GM21528 (cell line): Measurements from ENCODE around the gene VWA5B2.

Experiments used
- ATAC-seq: cut with Tn5 transposase; IDR thresholded peaks from one replicate; pipeline ENCODE4 v1.9.1; 2021; ENCODE audit warnings: mild to moderate bottlenecking, moderate library complexity; ENCODE audit not compliant: unreplicated experiment, low FRiP score

Gene VWA5B2

DNA sequence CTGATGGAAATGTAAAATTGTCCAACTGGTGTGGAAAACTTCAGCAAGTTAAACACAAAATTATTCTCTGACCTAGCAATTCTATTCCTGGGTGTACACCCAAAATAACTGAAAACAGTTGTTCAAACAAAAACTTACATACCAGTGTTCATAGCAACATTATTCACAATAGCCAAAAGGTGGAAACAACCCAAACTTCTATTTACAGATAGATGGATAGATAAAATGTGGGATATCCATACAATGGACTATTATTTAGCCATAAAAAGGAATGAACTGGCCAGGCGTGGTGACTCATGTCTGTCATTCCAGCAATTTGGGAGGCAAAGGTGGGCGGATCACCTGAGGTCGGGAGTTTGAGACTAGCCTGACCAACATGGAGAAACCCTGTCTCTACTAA is 6.9 kb upstream of the VWA5B2 start:
- no peak for ATAC-seq

DNA sequence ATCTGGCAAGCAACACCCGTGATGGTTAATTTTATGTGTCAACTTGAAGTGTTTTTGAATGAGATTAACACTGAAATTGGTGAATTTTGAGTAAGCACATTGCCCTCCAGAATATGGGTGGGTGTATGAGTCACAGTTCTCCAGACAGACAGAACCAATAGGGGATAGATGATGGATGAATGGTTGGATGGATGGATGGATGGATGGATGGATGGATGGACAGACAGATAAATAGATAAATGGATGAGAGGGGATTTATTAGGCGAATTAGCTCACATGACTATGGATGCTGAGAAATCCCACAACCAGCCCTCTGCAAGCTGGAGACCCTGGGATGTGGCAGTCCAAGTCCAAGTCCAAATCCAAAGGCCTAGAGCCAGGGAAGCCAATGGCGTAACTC is 5.4 kb upstream of the VWA5B2 start:
- ATAC-seq, result no peak

DNA sequence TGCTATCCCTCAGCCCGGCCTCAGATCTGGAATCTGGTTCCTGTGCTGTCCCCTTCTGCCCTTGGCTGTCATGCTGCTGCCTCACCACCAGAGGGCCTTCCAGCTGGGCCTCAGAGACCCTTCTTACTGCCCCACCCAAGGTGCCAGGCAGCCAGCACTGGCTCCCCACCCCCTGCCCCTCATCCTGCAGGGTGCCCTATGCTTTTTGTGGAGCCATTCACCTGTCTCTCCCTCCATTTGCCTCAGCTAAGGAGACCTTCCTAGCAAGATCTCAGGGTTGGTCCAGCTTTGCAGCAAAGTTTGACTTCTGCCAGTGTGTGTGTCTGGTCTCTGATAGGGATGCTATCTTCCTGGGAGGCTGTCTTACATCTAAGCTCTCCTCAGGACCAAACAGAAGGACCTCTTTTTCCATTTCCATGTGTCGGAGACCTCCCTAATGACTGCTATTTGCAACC is 1.9 kb upstream of the VWA5B2 start:
- no peak for ATAC-seq

DNA sequence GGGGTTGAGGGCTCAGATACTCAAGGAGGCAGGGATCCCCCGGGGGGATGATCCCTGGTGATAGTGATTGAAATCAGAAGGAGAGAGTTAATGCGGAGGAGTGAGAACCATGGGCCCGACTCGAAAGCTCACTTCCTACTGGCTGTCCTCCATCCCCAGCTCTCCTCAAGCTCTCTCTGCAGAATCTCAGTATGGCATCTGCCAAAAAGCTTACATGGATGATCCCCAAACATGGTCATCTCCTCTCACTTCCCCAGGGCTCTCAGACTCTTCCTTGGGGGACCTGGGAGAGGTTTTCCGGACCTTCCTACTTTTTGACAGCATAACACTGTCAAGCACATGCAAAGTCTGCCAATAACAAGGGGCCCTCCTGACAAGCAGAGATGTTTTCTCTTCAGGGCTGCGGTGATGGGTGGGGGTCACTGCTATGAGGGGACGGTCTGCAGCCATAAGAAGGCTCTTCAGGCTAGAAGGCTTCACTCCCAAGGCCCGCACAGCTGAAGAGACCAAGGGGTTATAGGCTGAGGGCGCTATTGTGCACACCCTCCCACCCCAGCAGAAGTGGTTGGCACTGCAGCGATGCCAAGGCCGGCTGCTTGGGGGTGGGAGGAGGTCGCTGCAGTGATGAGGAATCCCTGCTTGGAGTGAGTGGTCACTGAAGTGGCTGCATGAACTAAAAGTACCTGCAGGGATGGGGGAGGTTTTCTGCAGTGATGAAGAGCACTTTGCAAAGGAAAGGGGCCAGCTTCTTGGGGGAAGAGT is 828 bp upstream of the VWA5B2 start:
- ATAC-seq, result no peak

DNA sequence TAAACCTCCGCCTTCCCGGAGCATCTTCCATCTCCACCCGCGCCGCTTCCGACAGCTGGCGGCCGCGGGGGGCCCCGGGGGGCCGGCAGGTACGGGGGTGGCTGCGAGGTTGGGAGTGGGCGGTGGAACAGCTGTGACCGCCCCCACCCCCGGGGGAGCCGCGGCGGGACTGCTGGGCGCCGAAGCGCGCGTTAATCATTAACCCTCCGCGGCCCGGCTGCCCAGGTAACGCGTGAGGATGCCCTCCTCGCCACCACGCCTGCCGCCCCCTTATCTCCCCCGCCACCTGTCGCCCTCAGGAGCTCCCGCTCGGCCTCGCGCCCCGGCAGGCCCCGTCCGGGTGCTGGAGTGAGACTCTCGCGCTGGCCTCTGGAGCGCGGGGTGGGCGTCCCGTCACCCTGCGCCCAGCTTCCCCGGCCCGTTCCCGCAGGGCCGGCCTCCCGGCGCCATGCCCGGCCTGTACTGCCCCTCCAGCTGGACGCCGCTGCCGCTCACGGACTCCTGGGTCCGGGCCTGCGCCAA is 757 bp downstream of the VWA5B2 start:
- no peak for ATAC-seq

DNA sequence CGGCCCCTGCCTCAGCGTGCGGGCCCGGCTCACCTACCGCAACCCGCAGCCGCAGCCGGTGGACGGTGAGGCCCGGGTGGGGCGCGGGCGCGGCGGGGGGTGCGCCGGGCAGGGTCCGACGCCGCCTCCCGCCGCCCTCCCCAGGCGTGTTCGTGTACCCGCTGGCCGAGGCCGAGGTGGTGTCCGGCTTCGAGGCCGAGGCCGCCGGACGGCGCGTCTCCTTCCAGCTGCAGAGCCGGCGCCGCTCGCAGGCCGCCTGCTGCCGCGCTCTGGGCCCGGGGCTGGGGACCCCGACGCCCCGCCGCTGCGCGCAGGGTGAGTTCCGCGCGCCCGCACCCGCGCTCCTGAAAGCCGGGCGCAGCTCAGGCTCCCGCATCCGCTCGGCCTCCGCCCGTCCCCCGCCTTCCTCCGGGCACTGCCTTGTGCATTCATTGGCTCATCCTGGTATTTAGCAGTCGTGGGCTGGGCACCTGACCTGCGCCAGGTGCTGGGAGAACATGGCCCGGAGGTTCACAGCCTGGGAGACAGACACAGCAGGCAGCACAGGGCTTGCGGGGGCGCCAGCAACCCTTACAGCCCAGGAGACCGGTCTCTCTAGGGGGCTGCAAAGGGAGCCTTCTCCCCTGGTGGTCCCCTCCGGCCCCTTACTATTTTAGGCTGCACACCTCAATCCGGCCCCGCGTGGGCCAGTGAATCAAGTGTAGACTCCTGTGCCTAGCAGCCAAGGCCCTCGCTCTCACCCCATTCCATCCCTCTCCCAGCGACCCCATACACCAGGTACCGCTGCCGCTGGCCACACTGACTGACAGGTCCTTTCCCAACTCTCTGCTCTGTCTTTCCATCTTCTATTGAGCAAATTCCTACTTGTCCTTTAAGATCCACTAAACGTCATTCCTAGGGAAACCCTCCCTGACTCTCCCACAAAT is 1.5 kb downstream of the VWA5B2 start:
- ATAC-seq, result no peak

DNA sequence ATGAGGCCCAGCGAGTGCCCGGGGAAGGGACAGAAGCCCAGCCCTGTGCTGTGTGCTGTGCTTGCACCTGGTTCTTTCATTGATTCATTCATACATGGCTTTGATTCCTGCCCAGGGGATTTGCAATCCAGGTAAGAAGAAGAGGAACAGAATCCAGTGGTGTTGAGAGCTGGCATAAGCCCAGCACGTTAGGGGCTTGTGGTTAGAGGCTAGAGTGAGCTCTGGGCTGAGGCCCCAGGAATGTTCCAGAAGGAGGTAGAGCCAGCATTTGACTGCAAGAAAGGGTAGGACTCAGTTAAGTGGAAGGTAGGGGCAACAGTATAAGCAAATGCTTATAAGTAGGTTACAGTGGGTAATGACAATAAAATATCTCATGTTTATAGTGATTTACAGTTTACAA is 2.3 kb downstream of the VWA5B2 start:
- ATAC-seq, result no peak

DNA sequence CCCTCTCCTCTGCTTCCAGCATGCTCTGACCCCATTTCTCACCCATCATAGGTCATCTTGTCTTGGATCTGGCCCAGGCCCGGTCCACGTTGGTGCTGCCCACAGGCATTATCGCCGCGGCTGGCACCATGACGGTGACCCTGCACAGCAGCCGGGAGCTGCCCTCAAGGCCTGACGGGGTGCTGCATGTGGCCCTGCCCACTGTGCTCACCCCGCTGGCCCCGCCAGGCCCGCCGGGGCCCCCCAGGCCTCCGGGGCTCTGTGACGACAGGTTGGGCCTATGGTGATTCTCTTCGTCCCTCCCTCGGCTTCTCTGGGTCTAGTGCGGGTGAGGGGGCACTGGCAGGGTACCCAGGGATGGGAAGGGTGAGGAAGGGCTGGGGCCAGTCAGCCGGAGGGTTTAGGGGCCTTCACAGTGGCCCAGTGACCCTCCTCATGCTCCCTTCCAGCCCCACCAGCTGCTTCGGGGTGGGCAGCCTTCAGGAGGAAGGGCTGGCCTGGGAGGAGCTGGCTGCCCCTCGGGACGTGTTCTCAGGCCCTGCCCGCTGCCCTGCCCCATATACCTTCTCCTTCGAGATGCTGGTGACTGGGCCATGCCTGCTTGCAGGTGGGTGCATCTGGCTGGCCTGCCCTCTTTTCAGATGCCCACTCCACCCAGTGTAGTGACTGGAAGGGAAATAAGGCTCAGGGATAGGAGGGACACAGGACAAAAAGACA is 3.9 kb downstream of the VWA5B2 start:
- ATAC-seq, result no peak

DNA sequence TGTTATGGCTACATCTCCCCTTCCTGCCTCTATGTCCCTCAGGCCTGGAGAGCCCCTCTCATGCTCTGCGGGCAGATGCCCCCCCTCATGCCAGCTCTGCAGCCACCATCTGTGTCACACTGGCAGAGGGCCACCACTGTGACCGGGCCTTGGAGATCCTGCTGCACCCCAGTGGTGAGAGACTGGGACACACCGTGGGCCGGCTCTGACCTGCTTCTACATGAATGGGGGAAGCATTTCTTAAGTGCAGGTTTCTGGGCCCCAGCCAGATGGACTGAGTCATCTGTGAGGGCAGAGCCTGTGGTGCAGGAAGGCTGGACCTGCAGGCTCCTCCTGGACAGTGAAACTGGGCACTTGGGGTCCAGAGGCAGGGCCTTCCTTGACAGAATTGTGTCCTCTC is 4.8 kb downstream of the VWA5B2 start:
- no peak for ATAC-seq

DNA sequence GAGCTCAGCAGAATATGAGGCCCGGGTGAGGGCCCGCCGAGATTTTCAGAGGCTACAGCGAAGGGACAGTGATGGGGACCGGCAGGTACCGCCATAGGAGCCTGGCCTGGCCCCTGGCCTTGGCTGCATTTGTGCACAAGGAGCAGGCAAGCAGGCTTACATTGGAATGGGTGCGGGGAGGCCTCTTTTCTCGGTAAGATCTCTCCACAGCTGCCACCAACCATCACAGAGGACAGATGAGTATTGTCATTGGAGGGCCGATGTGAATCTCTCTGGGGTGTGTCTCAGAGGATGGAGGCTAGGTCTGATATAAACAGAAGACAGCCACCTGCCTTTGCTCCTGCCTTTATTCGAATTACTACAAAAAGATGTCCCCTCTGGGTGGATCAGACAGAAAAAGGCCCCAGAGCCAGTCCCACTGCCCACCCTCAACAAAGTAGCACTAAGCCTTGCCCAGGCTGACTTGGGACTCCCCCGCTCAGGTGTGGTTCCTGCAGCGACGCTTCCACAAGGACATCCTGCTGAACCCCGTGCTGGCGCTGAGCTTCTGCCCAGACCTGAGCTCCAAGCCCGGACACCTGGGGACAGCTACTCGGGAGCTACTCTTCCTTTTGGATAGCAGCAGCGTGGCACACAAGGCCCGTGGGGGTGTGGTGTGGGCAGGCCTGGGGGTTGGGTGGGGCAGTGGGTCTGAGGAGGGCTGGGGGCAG is 5.4 kb downstream of the VWA5B2 start:
- ATAC-seq, result no peak

DNA sequence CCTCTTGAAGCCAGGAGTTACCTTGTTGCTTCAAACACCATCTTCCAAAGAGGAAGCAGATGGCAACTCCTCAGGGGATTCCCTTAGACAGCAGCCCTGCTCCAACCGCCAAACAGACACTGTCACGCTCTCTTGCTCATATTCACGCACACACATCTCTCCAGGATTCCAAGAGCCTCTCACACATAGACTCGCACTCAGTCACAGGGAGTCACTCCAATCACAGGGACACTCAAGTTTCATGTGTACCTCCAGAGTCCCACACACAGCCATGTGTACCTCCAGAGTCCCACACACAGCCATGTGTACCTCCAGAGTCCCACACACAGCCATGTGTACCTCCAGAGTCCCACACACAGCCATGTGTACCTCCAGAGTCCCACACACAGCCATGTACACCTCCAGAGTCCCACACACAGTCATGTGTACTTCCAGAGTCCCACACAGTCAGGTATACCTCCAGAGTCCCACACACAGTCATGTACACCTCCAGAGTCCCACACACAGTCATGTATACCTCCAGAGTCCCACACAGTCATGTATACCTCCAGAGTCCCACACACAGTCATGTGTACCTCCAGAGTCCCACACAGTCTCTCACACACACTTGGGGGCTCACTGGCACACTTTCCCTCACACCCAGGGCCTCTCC is 6.1 kb downstream of the VWA5B2 start:
- no peak for ATAC-seq

DNA sequence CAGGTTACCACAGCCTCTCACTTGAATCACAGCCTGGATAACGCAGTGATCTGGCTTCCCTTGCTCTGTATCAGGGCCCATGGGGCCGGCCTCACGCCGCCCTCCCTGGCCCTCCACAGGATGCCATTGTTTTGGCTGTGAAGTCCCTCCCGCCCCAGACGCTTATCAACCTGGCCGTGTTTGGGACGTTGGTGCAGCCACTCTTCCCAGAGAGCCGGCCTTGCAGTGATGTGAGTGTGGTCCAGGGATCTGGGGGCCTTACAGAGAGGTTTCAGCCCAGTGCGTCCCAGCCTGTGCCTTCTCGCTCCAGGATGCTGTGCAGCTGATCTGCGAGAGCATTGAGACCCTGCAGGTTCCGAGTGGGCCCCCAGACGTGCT is 6.6 kb downstream of the VWA5B2 start:
- no peak for ATAC-seq

DNA sequence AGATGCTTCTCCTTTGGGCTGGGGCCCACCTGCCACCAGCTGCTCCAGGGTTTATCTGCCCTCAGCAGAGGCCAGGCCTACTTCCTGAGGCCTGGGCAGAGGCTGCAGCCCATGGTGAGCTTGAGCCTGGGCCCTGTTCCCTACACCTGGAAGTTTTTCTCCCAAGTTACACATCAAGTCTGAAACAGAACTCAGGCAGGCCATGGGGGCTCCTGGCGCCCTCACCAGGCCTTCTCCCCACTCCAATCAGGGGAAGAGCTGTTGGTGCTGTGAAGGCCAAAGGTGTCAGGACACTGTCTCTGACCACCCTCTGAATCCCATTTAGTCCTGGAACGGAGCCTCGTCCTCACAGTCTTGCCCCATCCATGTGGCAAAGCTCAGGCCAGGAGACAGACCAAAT is 7.3 kb downstream of the VWA5B2 start:
- ATAC-seq, result no peak

DNA sequence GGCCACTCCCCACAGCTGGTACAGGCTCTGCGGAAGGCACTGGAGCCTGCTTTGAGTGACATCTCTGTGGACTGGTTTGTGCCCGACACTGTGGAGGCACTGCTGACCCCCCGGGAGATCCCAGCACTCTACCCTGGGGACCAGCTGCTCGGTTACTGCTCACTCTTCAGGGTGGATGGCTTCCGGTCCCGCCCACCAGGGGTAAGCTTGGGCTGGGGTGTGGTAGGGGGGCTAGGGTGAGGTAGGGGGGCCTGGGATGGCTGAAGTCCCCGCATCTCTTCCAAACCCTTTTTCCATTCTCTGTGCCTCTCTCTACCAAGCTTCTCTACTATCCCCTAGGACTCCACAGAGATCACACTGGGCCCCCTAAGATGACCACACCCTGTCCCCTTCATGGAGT is 7.8 kb downstream of the VWA5B2 start:
- ATAC-seq, result no peak

DNA sequence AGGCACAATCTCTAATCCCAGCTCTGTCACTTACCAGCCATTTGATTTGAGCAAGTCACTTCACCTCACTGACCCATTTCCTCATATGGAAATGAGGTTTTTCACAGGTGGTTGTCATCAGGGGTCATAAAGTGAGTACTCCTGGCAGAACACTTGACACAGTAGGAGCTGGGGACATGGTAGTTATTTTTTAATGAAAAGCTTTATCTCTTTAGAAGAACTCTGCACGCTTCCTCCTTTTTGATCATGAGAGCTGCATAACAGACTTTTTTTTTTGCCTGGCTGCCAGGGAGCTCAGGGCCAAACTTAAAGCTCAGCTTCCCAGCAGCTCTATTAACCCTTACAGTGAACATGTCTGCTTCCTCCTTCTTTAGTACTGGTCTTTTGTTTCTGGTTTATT is 8.4 kb downstream of the VWA5B2 start:
- ATAC-seq, result no peak

DNA sequence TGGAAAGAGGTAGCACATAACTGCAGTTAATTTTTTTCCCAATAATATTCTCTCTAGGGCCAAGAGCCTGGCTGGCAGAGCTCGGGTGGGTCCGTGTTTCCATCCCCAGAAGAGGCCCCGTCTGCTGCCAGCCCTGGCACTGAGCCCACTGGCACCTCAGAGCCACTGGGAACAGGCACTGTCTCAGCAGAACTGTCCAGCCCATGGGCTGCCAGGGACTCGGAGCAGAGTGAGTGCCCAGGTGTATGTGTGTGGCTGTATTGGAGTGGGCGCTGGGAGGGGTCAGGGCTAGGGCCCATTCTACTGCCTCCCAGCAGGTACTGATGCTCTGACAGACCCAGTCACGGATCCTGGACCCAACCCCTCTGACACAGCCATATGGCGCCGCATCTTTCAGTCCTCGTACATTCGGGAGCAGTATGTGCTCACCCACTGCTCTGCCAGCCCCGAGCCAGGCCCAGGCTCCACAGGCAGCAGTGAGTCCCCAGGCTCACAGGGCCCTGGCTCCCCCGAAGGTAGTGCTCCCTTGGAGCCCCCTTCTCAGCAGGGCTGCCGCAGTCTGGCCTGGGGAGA is 8.9 kb downstream of the VWA5B2 start:
- ATAC-seq, result no peak

DNA sequence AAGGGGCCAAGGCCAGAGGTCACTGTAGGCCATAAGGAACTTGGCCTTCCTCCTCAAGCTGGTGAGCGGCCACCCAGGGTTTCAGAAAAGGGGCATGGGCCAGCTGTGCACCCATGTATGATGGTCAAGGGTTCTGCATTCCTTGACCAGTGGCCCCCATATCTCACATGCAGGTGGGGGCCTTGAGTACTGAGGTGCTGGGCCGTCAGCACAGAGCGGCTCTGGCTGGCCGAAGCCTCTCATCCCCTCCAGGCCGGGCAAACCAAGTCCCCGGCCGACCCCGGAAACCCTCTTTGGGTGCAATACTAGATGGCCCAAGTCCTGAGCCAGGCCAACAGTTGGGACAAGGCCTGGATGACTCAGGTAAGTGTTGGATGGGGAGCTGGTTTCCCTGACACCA is 9.8 kb downstream of the VWA5B2 start:
- no peak for ATAC-seq

DNA sequence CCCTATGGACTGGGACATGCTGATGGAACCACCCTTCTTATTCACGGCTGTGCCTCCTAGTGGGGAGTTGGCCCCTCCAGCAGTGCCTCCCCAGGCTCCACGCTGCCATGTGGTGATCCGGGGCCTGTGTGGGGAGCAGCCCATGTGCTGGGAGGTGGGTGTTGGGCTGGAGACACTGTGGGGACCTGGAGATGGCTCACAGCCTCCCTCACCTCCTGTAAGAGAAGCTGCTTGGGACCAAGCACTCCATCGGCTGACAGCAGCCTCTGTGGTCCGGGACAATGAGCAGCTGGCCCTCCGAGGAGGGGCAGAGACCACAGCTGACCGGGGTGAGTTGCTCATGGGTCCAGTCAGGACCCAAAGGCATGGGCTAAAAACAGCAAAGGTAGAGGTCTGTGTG is 10.3 kb downstream of the VWA5B2 start:
- no peak for ATAC-seq

DNA sequence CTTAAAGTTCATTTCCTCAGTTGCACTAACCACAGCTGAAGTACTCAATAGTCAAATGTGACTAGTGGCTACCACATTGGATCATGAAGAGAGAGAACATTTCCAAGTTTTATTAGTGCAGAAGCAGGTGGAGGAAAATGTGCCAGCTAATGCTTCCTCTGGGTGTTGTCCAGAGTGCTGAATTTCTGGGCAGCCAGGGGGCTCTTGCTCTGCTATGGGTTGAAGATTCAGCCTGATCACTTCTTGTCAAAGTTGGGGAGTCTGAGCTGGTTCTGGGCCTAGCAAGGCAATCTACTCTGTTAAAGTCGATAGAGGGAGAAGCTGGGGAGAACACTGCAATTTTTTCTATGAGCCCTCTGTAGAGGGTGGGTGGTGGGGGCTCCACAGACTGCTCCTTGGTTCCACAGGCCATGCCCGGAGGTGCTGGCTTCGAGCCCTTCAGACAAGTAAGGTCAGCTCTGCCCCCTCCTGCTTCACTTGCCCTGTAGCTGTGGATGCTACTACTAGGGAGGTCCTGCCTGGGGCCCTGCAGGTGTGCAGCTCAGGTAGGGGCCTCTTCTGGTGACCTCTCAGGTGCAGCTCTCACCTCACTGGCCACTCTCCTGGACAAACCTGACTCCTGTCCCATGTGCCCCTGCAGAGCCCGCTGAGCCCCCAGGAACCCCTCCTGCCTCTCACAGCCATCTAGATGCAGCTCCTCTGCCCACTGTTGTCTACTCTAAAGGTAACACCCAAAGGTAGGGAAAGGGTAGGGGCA is 11.2 kb downstream of the VWA5B2 start:
- ATAC-seq, result no peak
